ENCODE data around the gene RNF144A.

RNF144A gene

GRCh38 chr2:7093376-7093775, 176.2 kb downstream of the RNF144A start:
- no peak overlapping the region for H3K4me3 ChIP-seq (ENCODE audit: low read length)
- no peak overlapping the region for H3K27ac ChIP-seq (ENCODE audit: low read depth, low read length)
- peaks cover 2% of the 10 kb centered on the region for H3K4me1 ChIP-seq (ENCODE audit: control insufficient read depth, insufficient read depth, low read length)
- no peaks in the 10 kb centered on the region for H3K36me3 ChIP-seq (ENCODE audit: control insufficient read depth, insufficient read depth, low read length)
- no peaks in the 10 kb centered on the region for H3K27me3 ChIP-seq (ENCODE audit: control insufficient read depth, insufficient read depth, low read length)
- H3K9ac ChIP-seq (ENCODE audit: low read length), result no peak overlapping the region

All from rectal smooth muscle tissue (tissue), 1 donor.